Raji (cell line): ENCODE data around the gene DAAM1.

Source experiments
- POLR2A ChIP-seq: IDR thresholded peaks from 2 replicates; pipeline ENCODE4 v1.6.1; 2011; ENCODE audit warnings: low read depth, low read length, control low read depth; ENCODE audit not compliant: insufficient read depth

The DAAM1 gene

DNA sequence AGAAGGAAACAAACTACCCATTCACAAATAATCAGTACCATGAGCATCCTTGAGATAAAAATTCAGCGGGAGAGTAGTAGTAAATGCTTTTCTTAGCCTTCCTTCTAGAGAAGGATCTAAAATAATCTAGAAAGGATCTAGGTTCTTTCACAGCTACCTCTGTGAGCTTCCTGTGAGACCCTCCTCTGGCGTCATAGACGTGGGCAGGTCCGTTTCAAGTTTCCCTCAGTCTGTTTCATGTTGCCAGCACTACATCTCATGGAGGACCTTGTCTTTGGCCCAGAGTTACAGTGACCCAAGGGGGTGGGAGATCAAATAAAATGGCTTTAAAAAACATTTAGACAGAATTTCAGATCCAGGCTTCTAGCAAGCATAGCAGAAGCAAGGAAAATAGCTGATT is 13.6 kb downstream of the DAAM1 start:
- TF ChIP-seq POLR2A, result no peak

DNA sequence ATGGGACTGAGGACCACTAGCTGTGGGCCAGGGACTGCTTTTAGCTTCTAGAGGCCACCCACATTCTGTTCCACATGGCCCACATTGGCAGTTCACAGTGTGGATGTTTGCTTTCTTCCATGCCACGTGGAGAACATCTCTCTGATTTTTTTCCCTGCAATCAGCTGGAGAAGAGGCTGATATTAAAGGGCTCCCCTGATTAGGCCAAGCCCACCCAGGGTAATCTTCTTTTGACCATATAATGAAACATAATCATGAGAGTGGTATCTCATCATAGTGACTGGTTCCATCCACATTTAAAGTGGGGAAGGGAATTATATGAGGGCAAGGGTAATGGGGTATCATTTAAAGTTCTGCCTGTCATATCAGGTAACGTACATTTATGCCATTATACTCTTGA is 15.8 kb downstream of the DAAM1 start:
- no peak for TF ChIP-seq POLR2A

DNA sequence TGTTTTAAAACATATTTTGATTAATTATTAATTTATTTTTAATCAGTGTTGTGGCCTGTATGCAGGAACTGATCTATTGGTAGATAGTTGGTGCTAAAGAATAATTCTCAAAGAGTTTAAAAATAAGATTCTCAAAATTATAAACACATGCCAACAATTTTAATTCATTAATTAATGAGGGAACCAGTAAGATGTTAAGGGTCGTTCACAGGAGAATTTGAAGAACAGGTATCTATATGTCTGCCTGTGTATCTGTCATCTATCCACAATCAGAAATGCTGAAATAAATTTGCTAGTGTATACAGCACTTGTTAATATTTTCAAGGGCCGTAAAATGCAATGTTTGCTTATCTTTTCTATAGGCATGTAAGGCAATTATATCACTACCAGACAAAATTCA is 18.4 kb downstream of the DAAM1 start:
- TF ChIP-seq POLR2A, result no peak

DNA sequence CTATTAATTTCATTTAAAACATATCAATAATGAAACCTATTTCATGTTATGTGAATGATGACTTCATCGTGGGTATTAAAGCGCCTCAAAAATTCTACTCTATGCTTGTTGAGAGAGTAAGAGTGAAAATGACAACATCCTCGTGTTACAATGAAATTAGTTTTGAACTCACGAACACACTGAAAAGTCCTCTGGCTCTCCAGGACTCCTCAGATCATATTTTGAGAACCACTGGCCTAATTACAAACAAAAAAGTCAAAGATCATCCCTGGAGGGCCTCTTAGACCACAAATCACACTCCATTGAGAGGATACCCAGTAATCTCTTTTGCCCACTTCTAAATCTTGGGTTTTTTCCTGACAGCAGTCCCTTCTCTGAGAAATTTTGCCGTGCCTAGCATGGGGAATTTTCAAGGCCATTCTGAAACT is 19.1 kb downstream of the DAAM1 start:
- TF ChIP-seq POLR2A, result no peak

- TF ChIP-seq POLR2A, result no peak
Observed at GRCh38 chr14:59208224-59208814, 19.9 kb downstream of the DAAM1 start.

DNA sequence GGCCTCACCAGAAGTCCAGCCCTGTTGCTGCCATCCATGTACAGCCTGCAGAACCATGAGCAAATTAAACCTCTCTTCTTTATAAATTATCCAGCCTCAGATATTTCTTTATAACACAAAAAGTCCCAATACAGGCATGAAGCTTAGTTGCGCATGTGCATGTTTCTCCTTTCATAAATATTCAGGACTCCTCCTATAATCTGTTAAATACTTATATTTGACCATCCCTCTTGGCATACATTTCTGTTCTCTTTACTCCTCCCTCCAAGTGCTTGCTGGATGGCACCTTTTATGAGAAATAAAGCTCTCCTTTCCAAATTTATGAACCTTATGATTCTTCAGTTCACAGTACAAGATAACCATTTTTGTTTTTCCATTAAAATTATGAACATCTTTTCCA is 20.5 kb downstream of the DAAM1 start:
- no peak for TF ChIP-seq POLR2A

GRCh38 chr14:59210621-59211020 is 22.2 kb downstream of the DAAM1 start:
- TF ChIP-seq POLR2A, result no peak

DNA sequence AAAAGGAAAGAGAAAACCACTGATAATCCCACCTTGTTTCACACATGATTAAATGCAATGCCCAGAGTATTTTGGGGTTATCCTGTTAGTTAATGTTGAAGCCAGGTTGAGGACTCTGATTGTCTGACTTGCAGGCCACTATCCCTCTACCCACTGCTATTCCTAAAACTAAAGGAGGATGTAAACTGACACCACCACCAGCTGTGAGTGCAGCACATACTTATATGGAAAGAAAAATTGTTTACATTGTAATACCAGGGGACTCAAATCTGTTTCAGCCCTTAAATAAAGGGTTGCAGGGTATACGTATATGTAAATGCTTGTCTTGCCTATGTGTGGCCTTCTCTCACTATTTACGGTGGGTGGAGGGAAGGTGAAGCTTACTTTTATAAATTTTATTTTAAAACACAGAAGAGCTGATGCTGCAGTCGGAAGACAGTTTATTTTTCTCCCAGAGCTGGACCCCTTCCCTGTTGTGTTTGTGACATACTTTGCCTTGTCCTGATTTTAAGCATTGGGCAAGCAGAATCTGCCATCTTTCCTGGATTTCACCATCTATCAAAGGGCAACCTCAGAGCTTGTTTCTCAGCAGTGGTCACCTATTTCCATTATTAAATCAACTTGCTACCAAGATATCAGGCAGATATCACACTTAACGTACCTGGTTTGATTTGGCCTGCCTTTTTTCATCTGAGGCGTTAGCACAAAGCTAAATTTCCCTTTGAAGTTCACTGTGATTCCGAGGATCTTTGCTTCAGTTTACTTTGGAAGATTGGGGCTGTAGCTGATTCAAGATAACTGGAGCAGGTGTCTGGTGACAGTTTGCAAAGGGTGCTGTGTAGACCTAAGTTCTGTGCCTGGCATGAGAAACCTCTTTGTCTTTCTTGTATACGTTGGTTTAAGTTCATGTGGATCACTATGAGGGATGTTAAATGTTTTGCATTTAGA is 25.2 kb downstream of the DAAM1 start:
- TF ChIP-seq POLR2A, result no peak

GRCh38 chr14:59214702-59215302 is 26.3 kb downstream of the DAAM1 start:
- no peak for TF ChIP-seq POLR2A

DNA sequence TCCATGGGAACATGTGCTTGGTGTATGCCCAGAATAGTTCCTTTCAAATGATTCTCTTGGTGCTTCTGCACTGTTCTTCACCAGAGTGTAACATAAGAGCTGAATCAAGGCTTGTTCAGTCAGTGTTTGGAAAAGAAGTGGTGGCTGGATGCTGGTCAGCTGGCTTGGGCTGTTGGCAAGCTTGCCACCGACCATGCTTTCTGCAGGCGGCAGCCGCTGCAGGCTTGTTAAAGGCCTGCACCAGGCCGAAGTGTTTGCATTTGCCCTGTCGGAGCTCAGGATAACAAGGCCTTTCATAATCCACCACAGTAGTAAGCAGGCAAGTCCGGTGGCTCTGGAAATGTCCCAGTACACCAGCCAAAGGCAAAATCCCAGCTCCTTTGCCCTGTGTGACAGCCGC is 26.9 kb downstream of the DAAM1 start:
- no peak for TF ChIP-seq POLR2A

DNA sequence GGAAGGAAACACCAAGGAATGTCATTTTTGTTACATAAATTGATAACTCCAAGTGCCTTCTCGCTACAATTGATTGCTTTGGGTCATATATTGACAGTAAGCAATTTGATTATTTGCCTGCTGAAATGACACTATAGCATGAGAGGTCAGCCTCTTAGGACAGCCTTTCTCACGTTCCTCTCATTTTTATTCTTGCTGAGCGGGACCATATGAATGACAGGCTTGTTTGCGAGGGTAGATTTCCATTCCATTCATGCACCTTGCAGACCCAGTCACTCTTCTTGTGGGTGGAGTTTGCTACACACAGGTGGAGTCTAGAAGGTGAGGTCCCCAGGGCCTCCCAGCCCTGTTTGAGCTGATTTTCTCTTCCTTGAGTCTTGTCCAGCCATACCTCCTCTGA is 27.3 kb downstream of the DAAM1 start:
- TF ChIP-seq POLR2A, result no peak

- TF ChIP-seq POLR2A, result no peak
Observed at GRCh38 chr14:59217011-59217410, 28.5 kb downstream of the DAAM1 start.

- no peak for TF ChIP-seq POLR2A
Observed at GRCh38 chr14:59221568-59221967, 33.1 kb downstream of the DAAM1 start.

- no peak for TF ChIP-seq POLR2A
Observed at GRCh38 chr14:59224341-59224740, 35.9 kb downstream of the DAAM1 start.

DNA sequence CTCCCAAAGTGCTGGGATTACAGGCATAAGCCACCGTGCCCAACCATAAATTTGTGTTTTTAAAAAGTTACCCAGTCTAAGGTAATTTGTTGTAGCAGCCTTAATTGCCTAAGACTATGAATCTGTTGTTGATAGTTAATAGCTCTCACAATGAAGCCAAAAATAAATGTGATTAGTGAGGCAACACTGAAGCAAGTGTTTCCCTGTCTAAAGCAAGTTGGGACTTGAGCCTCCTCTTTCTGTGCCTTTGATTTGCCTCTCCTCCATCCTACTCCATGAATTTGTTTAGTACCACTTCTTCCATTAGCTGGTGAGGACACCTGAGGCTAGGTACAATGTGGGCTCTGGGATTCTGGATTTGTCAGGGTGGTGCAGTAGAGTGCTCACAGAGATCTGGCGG is 36.8 kb downstream of the DAAM1 start:
- TF ChIP-seq POLR2A, result no peak

DNA sequence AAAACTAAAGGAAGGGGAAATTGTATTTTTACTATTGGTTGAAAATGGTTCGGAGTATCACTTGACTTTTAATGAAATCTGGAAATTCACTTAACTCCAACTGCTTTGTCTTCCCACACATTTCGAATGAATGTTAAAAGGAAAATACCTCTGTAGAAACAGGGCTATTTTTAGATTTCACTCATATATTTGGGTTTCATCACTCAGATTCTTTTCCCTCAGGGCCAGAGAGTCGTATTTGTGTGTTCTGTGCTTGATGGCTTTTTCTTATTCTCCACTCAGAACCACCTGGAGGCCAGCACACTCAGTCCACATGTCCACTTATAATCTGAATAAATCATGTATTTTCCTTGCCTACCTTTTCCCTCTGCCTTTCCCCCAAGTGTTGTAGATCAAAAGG is 40.0 kb downstream of the DAAM1 start:
- TF ChIP-seq POLR2A, result no peak
